ENCODE data around the gene COL20A1. TPM values are rescaled to one million over a fixed set of nuclear protein-coding genes. Genes with fewer than 3 reads are reported as not detected.

The COL20A1 gene
- total RNA-seq, 1 donor from 2014 or later, result not detected

GRCh38 chr20:63291811-63292210 lies 1.2 kb upstream of the COL20A1 start:
- intact Hi-C loops (cut with micrococcal nuclease), result loop anchor here (1.0 kb wide), 2 partner anchors 20 to 69 kb away; partner anchors contain the start of gene ARFGAP1
- H3K4me3 Mint-ChIP-seq, result no peak overlapping the region
- TF ChIP-seq CTCF (IDR thresholded peaks at IDR 0.05), result no peak
- H3K4me1 Mint-ChIP-seq, result peaks cover 2% of the 10 kb centered on the region
- H3K27me3 Mint-ChIP-seq, result peaks cover 9% of the 10 kb centered on the region
- CTCF ChIA-PET, result interaction anchor here (1.3 kb wide), 1 partner anchor 68 kb away, joined by 3 read pairs; no protein-coding TSS in a partner anchor
- DNase-seq, result no peak
- no peak for ATAC-seq (ENCODE audit: low read depth)
- POLR2A ChIA-PET, result no interaction called here
- peaks cover 13% of the 10 kb centered on the region for H3K36me3 Mint-ChIP-seq (ENCODE audit: low read depth)
- no peak overlapping the region for H3K27ac Mint-ChIP-seq
- H3K9me3 Mint-ChIP-seq, result no peaks in the 10 kb centered on the region

- Mint-ChIP-seq H3K27ac (no peak overlapping the region), H3K27me3 (peaks cover 11% of the 10 kb centered on the region), H3K9me3 (no peaks in the 10 kb centered on the region), H3K4me1 (peaks cover 2% of the 10 kb centered on the region), H3K4me3 (no peak overlapping the region), H3K36me3 (ENCODE audit: low read depth) (peaks cover 11% of the 10 kb centered on the region)
- ChIA-PET CTCF (interaction anchor here (1.3 kb wide), 1 partner anchor 69 kb away, joined by 3 read pairs; no protein-coding TSS in a partner anchor), POLR2A (no interaction called here)
- intact Hi-C loops (cut with micrococcal nuclease), result no loop called here
- no peak for TF ChIP-seq CTCF (IDR thresholded peaks at IDR 0.05)
- DNase-seq (no peak), ATAC-seq (ENCODE audit: low read depth) (no peak)
These were observed 689 bp upstream of the COL20A1 start for GRCh38 chr20:63292292-63292701.

- peaks cover 13% of the 10 kb centered on the region for H3K27me3 Mint-ChIP-seq
- TF ChIP-seq CTCF (IDR thresholded peaks at IDR 0.05), result no peak
- ChIA-PET POLR2A (no interaction called here), CTCF (no interaction called here)
- H3K4me3 Mint-ChIP-seq, result no peak overlapping the region
- peaks cover 6% of the 10 kb centered on the region for H3K36me3 Mint-ChIP-seq (ENCODE audit: low read depth)
- no peak for DNase-seq
- intact Hi-C loops (cut with micrococcal nuclease), result no loop called here
- H3K4me1 Mint-ChIP-seq, result peaks cover 2% of the 10 kb centered on the region
- no peak overlapping the region for H3K27ac Mint-ChIP-seq
- H3K9me3 Mint-ChIP-seq, result no peaks in the 10 kb centered on the region
- ATAC-seq (ENCODE audit: low read depth), result no peak
These were observed 470 bp downstream of the COL20A1 start for GRCh38 chr20:63293456-63293855.

- Mint-ChIP-seq H3K9me3 (no peaks in the 10 kb centered on the region), H3K36me3 (ENCODE audit: low read depth) (peaks cover 1% of the 10 kb centered on the region), H3K4me1 (peaks cover 2% of the 10 kb centered on the region), H3K27me3 (peaks cover 17% of the 10 kb centered on the region), H3K27ac (no peak overlapping the region), H3K4me3 (no peak overlapping the region)
- intact Hi-C loops (cut with micrococcal nuclease), result no loop called here
- ChIA-PET POLR2A (no interaction called here), CTCF (no interaction called here)
- ATAC-seq (ENCODE audit: low read depth), result no peak
- no peak for DNase-seq
- TF ChIP-seq CTCF (IDR thresholded peaks at IDR 0.05), result no peak
These were observed 1.0 kb downstream of the COL20A1 start for GRCh38 chr20:63293871-63294535.

GRCh38 chr20:63294536-63294900 lies 1.5 kb downstream of the COL20A1 start:
- Mint-ChIP-seq H3K4me3 (no peak overlapping the region), H3K9me3 (no peaks in the 10 kb centered on the region), H3K27me3 (peaks cover 22% of the 10 kb centered on the region), H3K36me3 (ENCODE audit: low read depth) (no peaks in the 10 kb centered on the region), H3K27ac (no peak overlapping the region), H3K4me1 (peaks cover 2% of the 10 kb centered on the region)
- CTCF ChIA-PET, result no interaction called here
- intact Hi-C loops (cut with micrococcal nuclease), result no loop called here
- POLR2A ChIA-PET, result no interaction called here
- ATAC-seq (ENCODE audit: low read depth) (no peak), DNase-seq (no peak)
- no peak for TF ChIP-seq CTCF (IDR thresholded peaks at IDR 0.05)
